H1 (cell line): Measurements from ENCODE around the gene LMO2. TPM values are rescaled to one million over a fixed set of nuclear protein-coding genes. Genes with fewer than 3 reads are reported as not detected.

Experiments used
- CTCF ChIA-PET: fragments of 300-600 bp; sonication (Branson Sonifier 250); formaldehyde crosslinking; loops from one replicate; lab custom pipeline; 2021; ENCODE audit not compliant: partially characterized antibody; lab: Charles Lee
- POLR2A ChIA-PET: fragments of 300-600 bp; sonication (Branson Sonifier 250); formaldehyde crosslinking; loops from one replicate; lab custom pipeline; 2021; ENCODE audit warnings: inconsistent platforms; ENCODE audit not compliant: partially characterized antibody; lab: Charles Lee
- DNase-seq, 2 experiments: peaks; one replicate each; pipeline versions ENCODE4 v3.0.0 to v3.0.0-alpha.2; 2010 to 2022; ENCODE audit warnings: low spot score in 2 of 2, low read depth in 1 of 2, mixed read lengths in 1 of 2
- FAIRE-seq: peaks from 2 replicates; lab custom pipeline; 2011; peaks lifted over from hg19 to GRCh38; lab: Jason Lieb, UNC
- H2AFZ ChIP-seq: 2 replicates; pipeline ENCODE4 v1.8.1; 2012; ENCODE audit warnings: low read length, inconsistent platforms
- H2AK5ac ChIP-seq: 2 replicates; pipeline ENCODE4 v1.6.1; 2013; ENCODE audit warnings: low read depth, low read length
- H2BK120ac ChIP-seq: replicated peaks from 2 replicates; pipeline ENCODE3; 2013; ENCODE audit warnings: low read depth, low read length, inconsistent platforms
- H2BK12ac ChIP-seq: 2 replicates; pipeline ENCODE4 v1.6.1; 2013; ENCODE audit warnings: low read depth, low read length
- H2BK15ac ChIP-seq: 2 replicates; pipeline ENCODE4 v1.6.1; 2013; ENCODE audit warnings: low read length
- H2BK20ac ChIP-seq: 2 replicates; pipeline ENCODE4 v1.6.1; 2013; ENCODE audit warnings: low read length
- H2BK5ac ChIP-seq: 2 replicates; pipeline ENCODE4 v1.6.1; 2013; ENCODE audit warnings: low read depth, low read length
- H3K14ac ChIP-seq: 2 replicates; pipeline ENCODE4 v1.6.1; 2013; ENCODE audit warnings: inconsistent platforms; ENCODE audit not compliant: insufficient read length
- H3K18ac ChIP-seq: 2 replicates; pipeline ENCODE4 v1.6.1; 2013; ENCODE audit warnings: low read length; ENCODE audit errors: extremely low read depth
- H3K23ac ChIP-seq: 2 replicates; pipeline ENCODE4 v1.6.1; 2013; ENCODE audit warnings: inconsistent platforms; ENCODE audit not compliant: insufficient read length
- H3K23me2 ChIP-seq: 2 replicates; pipeline ENCODE4 v1.6.1; 2013; ENCODE audit warnings: low read depth, low read length
- H3K27ac ChIP-seq: 2 replicates; pipeline ENCODE4 v1.6.1; 2011; ENCODE audit warnings: low read depth, low read length, inconsistent platforms
- H3K27me3 ChIP-seq, 4 experiments: replicated peaks in 1 of 4; 1 replicate in 1 of 4; 2 replicates in 3 of 4; pipeline versions ENCODE4 v1.6.1 to v1.8.1; 2011 to 2013; ENCODE audit warnings: low read length in 3 of 4, mild to moderate bottlenecking in 3 of 4, inconsistent platforms in 2 of 4, mixed read lengths in 2 of 4, moderate library complexity in 1 of 4; ENCODE audit not compliant: control insufficient read depth in 3 of 4, insufficient read depth in 3 of 4; ENCODE audit errors: extremely low read depth in 1 of 4
- H3K36me3 ChIP-seq, 4 experiments: 2 replicates each; pipeline versions ENCODE4 v1.6.1 to v1.8.1; 2011 to 2013; ENCODE audit warnings: mild to moderate bottlenecking in 4 of 4, low read length in 3 of 4, moderate library complexity in 2 of 4, control low read depth in 1 of 4, inconsistent platforms in 1 of 4; ENCODE audit not compliant: insufficient read depth in 4 of 4, control insufficient read depth in 2 of 4
- H3K4ac ChIP-seq: replicated peaks from 2 replicates; pipeline ENCODE3; 2013; ENCODE audit warnings: low read length, low read depth, mixed read lengths, inconsistent platforms; ENCODE audit not compliant: insufficient read length
- H3K4me1 ChIP-seq, 4 experiments: replicated peaks in 1 of 4; 1 replicate in 1 of 4; 2 replicates in 3 of 4; pipeline versions ENCODE4 v1.6.1 to v1.8.1; 2011 to 2013; ENCODE audit warnings: low read length in 3 of 4, inconsistent platforms in 2 of 4, mixed read lengths in 1 of 4; ENCODE audit not compliant: insufficient read depth in 4 of 4, control insufficient read depth in 3 of 4
- H3K4me2 ChIP-seq, 2 experiments: 2 replicates each; pipeline versions ENCODE4 v1.6.1 to v1.8.1; 2011 to 2013; ENCODE audit warnings: low read depth in 2 of 2, low read length in 2 of 2, control low read depth in 1 of 2, inconsistent platforms in 1 of 2, mild to moderate bottlenecking in 1 of 2; ENCODE audit not compliant: insufficient read depth in 1 of 2
- H3K4me3 ChIP-seq, 4 experiments: fragments of 200-600, 300-600 bp in 1 of 4; sonication (generic), shearing (Covaris generic), sonication (Bioruptor Twin) in 1 of 4; 2 replicates each; pipeline versions ENCODE4 v1.5.1 to v1.8.1; 2011 to 2016; ENCODE audit warnings: low read length in 4 of 4, low read depth in 3 of 4, control low read depth in 2 of 4, inconsistent platforms in 2 of 4, mild to moderate bottlenecking in 2 of 4, mixed read lengths in 1 of 4, moderate library complexity in 1 of 4; ENCODE audit not compliant: insufficient read depth in 2 of 4; ENCODE audit errors: extremely low read depth in 1 of 4
- H3K56ac ChIP-seq: replicated peaks from 2 replicates; pipeline ENCODE3; 2013; ENCODE audit warnings: low read depth, mild to moderate bottlenecking, mixed read lengths, low read length, inconsistent platforms; ENCODE audit not compliant: insufficient read length
- H3K79me1 ChIP-seq: 2 replicates; pipeline ENCODE4 v1.6.1; 2013; ENCODE audit warnings: low read depth, low read length, control low read depth
- H3K79me2 ChIP-seq, 2 experiments: 2 replicates each; pipeline versions ENCODE4 v1.6.1 to v1.8.1; 2012 to 2013; ENCODE audit warnings: low read length in 2 of 2, mild to moderate bottlenecking in 2 of 2, inconsistent platforms in 1 of 2; ENCODE audit not compliant: insufficient read depth in 2 of 2, control insufficient read depth in 1 of 2
- H3K9ac ChIP-seq, 4 experiments: replicated peaks in 1 of 4; 1 replicate in 1 of 4; 2 replicates in 3 of 4; pipeline versions ENCODE4 v1.6.1 to v1.8.1; 2011 to 2013; ENCODE audit warnings: low read depth in 3 of 4, low read length in 3 of 4, control low read depth in 2 of 4, mild to moderate bottlenecking in 2 of 4, moderate library complexity in 2 of 4, inconsistent platforms in 1 of 4; ENCODE audit errors: extremely low read depth in 1 of 4
- H3K9me3 ChIP-seq, 2 experiments: 2 replicates each; pipeline versions ENCODE4 v1.6.1 to v1.8.1; 2012 to 2013; ENCODE audit warnings: mild to moderate bottlenecking in 2 of 2, moderate library complexity in 2 of 2, control low read depth in 1 of 2, inconsistent platforms in 1 of 2, low read depth in 1 of 2, low read length in 1 of 2, mixed read lengths in 1 of 2; ENCODE audit not compliant: insufficient read depth in 2 of 2
- H4K20me1 ChIP-seq, 2 experiments: replicated peaks in 1 of 2; 2 replicates each; pipeline versions ENCODE3 to v1.8.1; 2011 to 2013; ENCODE audit warnings: inconsistent platforms in 2 of 2, low read length in 2 of 2, mild to moderate bottlenecking in 1 of 2; ENCODE audit not compliant: insufficient read depth in 2 of 2, control insufficient read depth in 1 of 2
- H4K5ac ChIP-seq: 2 replicates; pipeline ENCODE4 v1.6.1; 2013; ENCODE audit warnings: low read length, low read depth, mixed read lengths, inconsistent platforms; ENCODE audit not compliant: insufficient read length
- H4K8ac ChIP-seq: 2 replicates; pipeline ENCODE4 v1.8.0; 2013; ENCODE audit warnings: mild to moderate bottlenecking, moderate library complexity, low read length, inconsistent platforms; ENCODE audit not compliant: insufficient read depth; ENCODE audit errors: extremely low read depth
- H4K91ac ChIP-seq: replicated peaks from 2 replicates; pipeline ENCODE3; 2013; ENCODE audit warnings: low read length, mixed read lengths, inconsistent platforms; ENCODE audit not compliant: insufficient read length
- CHD1 ChIP-seq: IDR thresholded peaks from 2 replicates; pipeline ENCODE4 v1.6.1; 2012; ENCODE audit warnings: low read depth, low read length, improper control_type of control experiment
- WGBS, 2 experiments: shearing (Covaris generic) in 1 of 2; methylation state at CpG; one replicate each; pipeline versions ENCODE4 v1.1.6 to v1.1.7; 2013 to 2015; ENCODE audit warnings: low lambda C conversion rate in 2 of 2, mixed read lengths in 2 of 2, inconsistent platforms in 1 of 2, low coverage in 1 of 2, missing lambda C conversion rate in 1 of 2; ENCODE audit not compliant: insufficient replicate concordance in 2 of 2, insufficient coverage in 1 of 2, insufficient read length in 1 of 2; ENCODE audit errors: extremely low coverage in 1 of 2, missing lambda C conversion rate in 1 of 2; 5-methylcytosine and 5-hydroxymethylcytosine counted together
- polyA plus RNA-seq, 7 experiments: library from polyadenylated mRNA; depleted of rRNA in 3 of 7; stranded (reverse) in 5 of 7; unstranded in 2 of 7; fragments of >200 nt in 5 of 7; fragments of 200-250 nt in 2 of 7; gene quantifications; 1 replicate in 5 of 7; 2 replicates in 1 of 7; 4 replicates in 1 of 7; pipeline versions ENCODE4 v1.2.1 to v1.2.3, GENCODE V29; 2011 to 2013; ENCODE audit warnings: missing spikeins in 2 of 7, mixed read lengths in 2 of 7
- total RNA-seq: library from RNA; stranded (reverse); fragmentation: NEBNext Ultra II Directional; extraction: Animal tissue kit (Norgen Biotek cat#: 25700); gene quantifications from 2 replicates; pipeline ENCODE4 v1.2.1, GENCODE V29; 2021

Gene LMO2
- total and polyA plus RNA-seq, 2 of the 8 experiments (the other 6 are each of a cell fraction or from before 2014, with no cell fraction given) = 1.6 to 2.7 TPM

DNA sequence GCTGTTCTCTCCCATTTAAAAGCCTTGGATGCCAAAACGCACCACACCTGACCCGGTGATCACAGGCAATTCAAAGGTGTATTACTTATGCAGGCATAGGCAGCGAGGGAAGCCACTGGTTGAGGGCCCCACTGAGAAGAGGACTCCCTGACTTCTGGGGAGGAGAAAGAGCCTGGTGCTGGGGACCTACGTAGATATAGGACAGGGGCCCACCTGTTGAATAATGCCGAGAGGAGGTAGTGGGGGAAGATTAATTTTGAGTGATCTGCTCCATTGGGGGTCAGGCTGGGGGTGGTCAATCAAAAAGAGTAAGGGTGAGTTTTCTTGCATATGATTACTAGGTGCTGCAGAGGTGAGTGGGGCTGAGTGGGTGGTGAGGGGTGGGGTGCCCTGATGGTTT lies 7.8 kb downstream of the LMO2 start:
- Histone ChIP-seq H3K56ac (no peak overlapping the region), H2BK15ac (no peak overlapping the region), H3K27ac (no peak overlapping the region), H3K9ac (no peak overlapping the region), H3K79me1 (no peaks in the 10 kb centered on the region), H3K14ac (no peak overlapping the region), H3K18ac (no peak overlapping the region), H4K8ac (no peak overlapping the region), H3K9me3 (no peaks in the 10 kb centered on the region), H3K4me3 (no peak overlapping the region), H4K20me1 (no peaks in the 10 kb centered on the region), H3K4ac (no peak overlapping the region), H3K4me1 (no peaks in the 10 kb centered on the region), H2BK12ac (no peak overlapping the region), H4K5ac (no peak overlapping the region), H4K91ac (no peak overlapping the region), H3K23ac (no peak overlapping the region), H2AFZ (no peak overlapping the region), H3K79me2 (no peaks in the 10 kb centered on the region), H3K4me2 (no peak overlapping the region), H2BK20ac (no peak overlapping the region), H2AK5ac (no peak overlapping the region), H3K23me2 (no peaks in the 10 kb centered on the region), H3K27me3 (no peaks in the 10 kb centered on the region), H2BK120ac (no peak overlapping the region), H2BK5ac (no peak overlapping the region), H3K36me3 (no peaks in the 10 kb centered on the region; a peak in 1 of 8 replicates)
- 98% methylated on average over 5 of the region's 5 CpGs; no CpG with 5 or more reads in 1 of the 2 experiments for WGBS, 2 experiments
- CTCF ChIA-PET = interaction anchor here (0.7 to 1.9 kb wide), 3 partner anchors 51 to 1557 kb away, joined by 3 to 4 read pairs (median 4); no protein-coding TSS in a partner anchor
- POLR2A ChIA-PET = no interaction called here
- no peak for DNase-seq
- no peak for TF ChIP-seq CHD1
- FAIRE-seq = no peak
